Loucy (cell line): ENCODE data around the gene TMCO2.

Experiments
- H2AFZ ChIP-seq: fragments of 200-600 bp; sonication (generic); 2 replicates; pipeline ENCODE4 v1.6.0; 2016; ENCODE audit warnings: antibody characterized with exemption, mild to moderate bottlenecking, low read length, moderate library complexity
- H3F3A ChIP-seq: fragments of 200-600 bp; 2 replicates; pipeline ENCODE4 v1.6.0; 2016; ENCODE audit warnings: antibody characterized with exemption, low read depth, mild to moderate bottlenecking
- H3K27me3 ChIP-seq: fragments of 200-600 bp; sonication (generic); 2 replicates; pipeline ENCODE4 v1.6.1; 2014; ENCODE audit warnings: low read length, mild to moderate bottlenecking; ENCODE audit not compliant: insufficient read depth, poor library complexity, severe bottlenecking
- H3K36me3 ChIP-seq: fragments of 200-600 bp; sonication (generic); 2 replicates; pipeline ENCODE4 v1.6.1; 2016; ENCODE audit warnings: low read length; ENCODE audit not compliant: insufficient read depth
- H3K4me1 ChIP-seq: fragments of 200-600 bp; sonication (generic); 2 replicates; pipeline ENCODE4 v1.5.1; 2014; ENCODE audit warnings: low read length, mild to moderate bottlenecking; ENCODE audit not compliant: insufficient read depth, poor library complexity, severe bottlenecking
- H3K4me2 ChIP-seq: fragments of 200-600 bp; sonication (generic); 2 replicates; pipeline ENCODE4 v1.6.0; 2014; ENCODE audit warnings: antibody characterized with exemption, low read length, low read depth, mild to moderate bottlenecking; ENCODE audit not compliant: poor library complexity, severe bottlenecking
- H3K4me3 ChIP-seq: fragments of 200-600 bp; sonication (generic); 2 replicates; pipeline ENCODE4 v1.5.1; 2014; ENCODE audit warnings: low read length, mild to moderate bottlenecking, mixed read lengths; ENCODE audit not compliant: poor library complexity, severe bottlenecking
- H3K79me2 ChIP-seq: fragments of 200-600 bp; sonication (generic); 2 replicates; pipeline ENCODE4 v1.6.1; 2014; ENCODE audit warnings: low read length; ENCODE audit not compliant: insufficient read depth
- H3K9ac ChIP-seq: fragments of 200-600 bp; sonication (generic); 2 replicates; pipeline ENCODE4 v1.6.0; 2014; ENCODE audit warnings: mild to moderate bottlenecking, low read depth, low read length, moderate library complexity; ENCODE audit not compliant: poor library complexity, severe bottlenecking
- H3K9me2 ChIP-seq: fragments of 200-600 bp; sonication (generic); replicated peaks from 2 replicates; pipeline ENCODE4 v1.6.1; 2016; ENCODE audit warnings: low read depth, low read length, mixed read lengths
- H3K9me3 ChIP-seq: fragments of 200-600 bp; sonication (generic); 2 replicates; pipeline ENCODE4 v1.6.1; 2014; ENCODE audit warnings: mild to moderate bottlenecking, antibody characterized with exemption, low read length, low read depth; ENCODE audit not compliant: insufficient read depth
- H4K20me1 ChIP-seq: fragments of 200-600 bp; sonication (generic); 2 replicates; pipeline ENCODE4 v1.6.0; 2014; ENCODE audit warnings: antibody characterized with exemption, low read length, mild to moderate bottlenecking; ENCODE audit not compliant: insufficient read depth, poor library complexity, severe bottlenecking
- CTCF ChIP-seq: fragments of 200-600 bp; sonication (generic); conservative IDR thresholded peaks from 2 replicates; pipeline ENCODE4 v1.5.1; 2014; ENCODE audit warnings: mild to moderate bottlenecking, antibody characterized with exemption, low read length
- EZH2phosphoT487 ChIP-seq: fragments of 200-600 bp; IDR thresholded peaks from 2 replicates; pipeline ENCODE4 v1.6.1; 2018; ENCODE audit warnings: antibody characterized with exemption, mild to moderate bottlenecking, moderate library complexity, borderline replicate concordance

TMCO2 gene

DNA sequence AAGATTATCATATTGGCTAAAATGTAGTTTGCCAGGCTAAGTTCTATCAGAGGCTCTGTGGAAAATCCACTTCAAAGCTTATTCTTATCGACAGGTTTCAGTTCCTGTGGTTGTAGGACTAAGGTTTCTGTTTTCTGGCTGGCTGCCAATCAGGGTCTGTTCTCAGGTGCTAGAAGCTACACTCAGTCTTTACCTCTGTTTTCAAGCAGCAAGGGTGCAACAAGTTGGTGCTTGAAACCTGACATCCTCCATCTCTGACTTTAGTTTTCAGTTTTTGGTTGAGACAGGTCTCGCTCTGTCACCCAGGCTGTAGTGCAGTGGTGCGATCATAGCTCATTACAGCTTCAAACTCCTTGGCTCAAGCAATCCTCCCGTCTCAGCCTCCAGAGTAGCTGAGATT lies 15.3 kb upstream of the TMCO2 start:
- TF ChIP-seq EZH2phosphoT487 (no peak), CTCF (no peak)
- Histone ChIP-seq H3K9ac (no peak overlapping the region), H4K20me1 (no peaks in the 10 kb centered on the region), H3F3A (no peaks in the 10 kb centered on the region), H2AFZ (no peak overlapping the region), H3K9me2 (no peaks in the 10 kb centered on the region), H3K4me3 (no peak overlapping the region), H3K27me3 (no peaks in the 10 kb centered on the region), H3K4me2 (no peak overlapping the region), H3K9me3 (no peaks in the 10 kb centered on the region), H3K36me3 (peaks cover 79% of the 10 kb centered on the region), H3K4me1 (no peaks in the 10 kb centered on the region), H3K79me2 (no peaks in the 10 kb centered on the region)

- no peak overlapping the region for H3K9ac ChIP-seq
- no peaks in the 10 kb centered on the region for H3K9me2 ChIP-seq
- H4K20me1 ChIP-seq = no peaks in the 10 kb centered on the region
- H3K27me3 ChIP-seq = no peaks in the 10 kb centered on the region
- H3K9me3 ChIP-seq = no peaks in the 10 kb centered on the region
- no peak for TF ChIP-seq CTCF
- no peak for TF ChIP-seq EZH2phosphoT487
- no peak overlapping the region for H3K4me2 ChIP-seq
- no peaks in the 10 kb centered on the region for H3K79me2 ChIP-seq
- H2AFZ ChIP-seq = no peak overlapping the region
- peaks cover 58% of the 10 kb centered on the region for H3K36me3 ChIP-seq
- peaks cover 4% of the 10 kb centered on the region for H3K4me1 ChIP-seq
- H3K4me3 ChIP-seq = no peak overlapping the region
- 0 out of 2 replicates have a peak, but pooled peaks cover 6% of the 10 kb centered on the region for H3F3A ChIP-seq
These were observed 8.1 kb upstream of the TMCO2 start for GRCh38 chr1:40239626-40240025.

- Histone ChIP-seq H3F3A (0 out of 2 replicates have a peak, but pooled peaks cover 6% of the 10 kb centered on the region), H3K4me3 (no peak overlapping the region), H3K27me3 (no peaks in the 10 kb centered on the region), H3K9me2 (no peaks in the 10 kb centered on the region), H3K9ac (no peak overlapping the region), H2AFZ (no peak overlapping the region), H3K9me3 (no peaks in the 10 kb centered on the region), H3K79me2 (no peaks in the 10 kb centered on the region), H3K4me2 (no peak overlapping the region), H3K4me1 (peaks cover 4% of the 10 kb centered on the region), H4K20me1 (no peaks in the 10 kb centered on the region), H3K36me3 (peaks cover 52% of the 10 kb centered on the region)
- TF ChIP-seq CTCF (no peak), EZH2phosphoT487 (no peak)
These were observed 7.3 kb upstream of the TMCO2 start for GRCh38 chr1:40240390-40240789.
